Activated CD8-positive, alpha-beta memory T cell treated with anti-CD3 and anti-CD28 coated beads, Interleukin-2, amount 50 U/mL, for 48 hours (primary cell): ENCODE results near the gene DUSP7.

Experiments
- DNase-seq: peaks from one replicate; pipeline ENCODE4 v3.0.0-alpha.2; 2020

DUSP7 gene

GRCh38 chr3:52004906-52005395 is 51.4 kb downstream of the DUSP7 start:
- DNase-seq, result no peak

- no peak for DNase-seq
Observed at GRCh38 chr3:52004163-52004787, 52.1 kb downstream of the DUSP7 start.

GRCh38 chr3:52002748-52003147 is 53.6 kb downstream of the DUSP7 start:
- no peak for DNase-seq

GRCh38 chr3:52001443-52001974 is 54.9 kb downstream of the DUSP7 start:
- peak; percentile 93 for DNase-seq

- DNase-seq, result no peak
Observed at GRCh38 chr3:51999846-52000245, 56.5 kb downstream of the DUSP7 start.
